Stomach (tissue), 9 donors: Measurements from ENCODE around the gene TJP1. TPM values are rescaled to one million over a fixed set of nuclear protein-coding genes. Genes with fewer than 3 reads are reported as not detected.

Source experiments
- DNase-seq, 2 donors: peaks; one replicate each; pipeline versions ENCODE4 v3.0.0 to v3.0.0-alpha.2; 2013 to 2019
- H3K27ac ChIP-seq, 5 donors: fragments of 200-600 bp in 4 of 5; sonication (generic) in 4 of 5; one replicate each; pipeline ENCODE4 v1.5.1; 2013 to 2019; ENCODE audit warnings: mild to moderate bottlenecking in 1 of 5, moderate library complexity in 1 of 5
- H3K27me3 ChIP-seq, 3 donors: fragments of 200-600 bp; sonication (generic); one replicate each; pipeline ENCODE4 v1.5.1; 2017 to 2019; ENCODE audit warnings: mixed run types in 1 of 3
- H3K36me3 ChIP-seq, 4 donors: fragments of 200-600 bp; sonication (generic); 1 replicate in 3 of 4; 2 replicates in 1 of 4; pipeline ENCODE4 v1.5.1; 2016 to 2019
- H3K4me1 ChIP-seq, 4 donors: fragments of 200-600 bp; sonication (generic); one replicate each; pipeline ENCODE4 v1.5.1; 2016 to 2019
- H3K4me3 ChIP-seq, 4 donors: fragments of 200-600 bp; sonication (generic) in 3 of 4; one replicate each; pipeline ENCODE4 v1.5.1; 2016 to 2019; ENCODE audit warnings: mild to moderate bottlenecking in 1 of 4
- H3K9me3 ChIP-seq, 4 donors: fragments of 200-600 bp; sonication (generic); one replicate each; pipeline ENCODE4 v1.5.1; 2016 to 2019
- CTCF ChIP-seq, 7 experiments: fragments of 450-650 bp in 4 of 7; fragments of 200-600 bp in 3 of 7; sonication (generic) in 3 of 7; IDR thresholded peaks; one replicate each; pipeline ENCODE4 v1.5.1; 2016 to 2019; ENCODE audit warnings: antibody characterized with exemption in 7 of 7, control low read depth in 2 of 7, mild to moderate bottlenecking in 1 of 7
- EP300 ChIP-seq: sonication (generic); formaldehyde crosslinking; IDR thresholded peaks from one replicate; pipeline ENCODE4 v1.6.1; 2017; ENCODE audit warnings: antibody characterized with exemption
- POLR2A ChIP-seq, 4 donors: fragments of 450-650 bp; IDR thresholded peaks; one replicate each; pipeline ENCODE4 v1.6.1; 2016; ENCODE audit warnings: antibody characterized with exemption in 4 of 4, control low read depth in 2 of 4, mild to moderate bottlenecking in 1 of 4, moderate library complexity in 1 of 4
- POLR2AphosphoS5 ChIP-seq, 3 donors: sonication (generic); formaldehyde crosslinking; IDR thresholded peaks; one replicate each; pipeline ENCODE4 v1.6.1; 2016; ENCODE audit warnings: antibody characterized with exemption in 3 of 3
- WGBS, 5 donors: extraction: QIAGEN DNeasy Blood & Tissue Kit in 3 of 5; methylation state at CpG; one replicate each; pipeline versions ENCODE4 v1.1.5 to v1.1.7; 2013 to 2018; 5-methylcytosine and 5-hydroxymethylcytosine counted together
- intact Hi-C: fragments of 100-400 bp; cut with DNase I; formaldehyde crosslinking; loops from one replicate; pipeline ENCODE4 v1.15.1; 2023; ENCODE audit warnings: low total_unique reads
- polyA plus RNA-seq, 3 donors: library from polyadenylated mRNA; stranded (reverse); fragments of 200-250 nt; gene quantifications; one replicate each; pipeline ENCODE4 v1.2.3, GENCODE V29; 2013
- total RNA-seq, 5 donors: library from RNA; depleted of rRNA; stranded (reverse); fragments of >200 nt; gene quantifications; one replicate each; pipeline versions ENCODE4 v1.1.0 to v1.2.3, GENCODE V29; 2014 to 2016
- donor health status: healthy with polysubstance abuse.
- donor health status: Bipolar disorder and iron deficiency.
- donor health status: healthy.

Gene TJP1
- total and polyA plus RNA-seq, 8 donors: 12.3 to 167 (median 70.7) TPM

- no peak overlapping the region for H3K27ac ChIP-seq
- 92 to 95% (median 94%) methylated on average over 7 of the region's 7 CpGs for WGBS, 5 donors
- intact Hi-C loops: no loop called here
- H3K4me1 ChIP-seq: peaks cover 0 to 10% (median 7%) of the 10 kb centered on the region in 4 donors
- DNase-seq: no peak
- H3K27me3 ChIP-seq: no peaks in the 10 kb centered on the region
- no peak overlapping the region for H3K4me3 ChIP-seq
- peaks cover 0 to 6% (median 0%) of the 10 kb centered on the region in 4 donors for H3K36me3 ChIP-seq
- no peak for TF ChIP-seq EP300
- TF ChIP-seq CTCF (IDR thresholded peaks at IDR 0.05): no peak
- TF ChIP-seq POLR2AphosphoS5 (IDR thresholded peaks at IDR 0.05): no peak
- no peak for TF ChIP-seq POLR2A (IDR thresholded peaks at IDR 0.05)
- no peaks in the 10 kb centered on the region for H3K9me3 ChIP-seq
These were observed 129.0 kb downstream of the TJP1 start for GRCh38 chr15:29693225-29693624.

DNA sequence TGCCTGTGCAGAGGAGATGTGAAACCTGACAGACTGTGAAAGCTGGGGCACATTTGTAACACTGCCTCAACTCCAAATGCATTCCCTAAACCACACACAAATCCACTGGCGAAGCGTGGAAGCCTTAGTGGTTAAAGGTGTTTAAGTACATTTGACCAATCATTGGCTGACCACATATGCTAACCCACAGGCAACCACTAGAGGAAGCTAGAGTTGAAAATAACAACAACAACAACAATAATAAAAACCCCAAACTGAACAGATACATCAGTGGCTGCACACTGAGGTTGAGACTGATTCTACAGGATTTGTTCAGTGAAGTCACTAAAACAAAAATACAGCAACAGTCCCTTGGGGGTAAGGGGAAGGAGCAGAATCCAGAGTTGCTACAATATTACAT, 129.7 kb downstream of the TJP1 start:
- WGBS, 5 donors: 34 to 65% (median 43%) methylated on average over 2 of the region's 2 CpGs
- peaks cover 5 to 16% (median 12%) of the 10 kb centered on the region in 4 donors for H3K4me1 ChIP-seq
- H3K36me3 ChIP-seq: no peaks in the 10 kb centered on the region
- intact Hi-C loops: no loop called here
- no peak overlapping the region for H3K27ac ChIP-seq
- TF ChIP-seq POLR2A (IDR thresholded peaks at IDR 0.05) (no peak), CTCF (IDR thresholded peaks at IDR 0.05) (no peak), POLR2AphosphoS5 (IDR thresholded peaks at IDR 0.05) (no peak), EP300 (no peak)
- no peak for DNase-seq
- no peaks in the 10 kb centered on the region for H3K27me3 ChIP-seq
- no peak overlapping the region for H3K4me3 ChIP-seq
- no peaks in the 10 kb centered on the region for H3K9me3 ChIP-seq

- Histone ChIP-seq H3K9me3 (no peaks in the 10 kb centered on the region), H3K4me1 (peaks cover 14 to 24% (median 18%) of the 10 kb centered on the region in 4 donors), H3K27ac (no peak overlapping the region), H3K4me3 (no peak overlapping the region), H3K36me3 (no peaks in the 10 kb centered on the region), H3K27me3 (no peaks in the 10 kb centered on the region)
- TF ChIP-seq POLR2A (IDR thresholded peaks at IDR 0.05) (no peak), CTCF (IDR thresholded peaks at IDR 0.05) (no peak), POLR2AphosphoS5 (IDR thresholded peaks at IDR 0.05) (no peak)
- DNase-seq: no peak
- intact Hi-C loops: no loop called here
- WGBS, 5 donors: 61 to 77% (median 66%) methylated on average over 7 of the region's 7 CpGs
These were observed 131.3 kb downstream of the TJP1 start for GRCh38 chr15:29690765-29691475.

GRCh38 chr15:29689287-29689986, 132.8 kb downstream of the TJP1 start:
- intact Hi-C loops: no loop called here
- TF ChIP-seq EP300 (no peak), POLR2A (IDR thresholded peaks at IDR 0.05) (no peak), CTCF (IDR thresholded peaks at IDR 0.05) (no peak), POLR2AphosphoS5 (IDR thresholded peaks at IDR 0.05) (no peak)
- Histone ChIP-seq H3K9me3 (no peaks in the 10 kb centered on the region), H3K27ac (no peak overlapping the region), H3K36me3 (no peaks in the 10 kb centered on the region), H3K4me1 (peaks cover 14 to 24% (median 18%) of the 10 kb centered on the region in 4 donors), H3K27me3 (no peaks in the 10 kb centered on the region), H3K4me3 (no peak overlapping the region)
- 86 to 98% (median 92%) methylated on average over 4 to 6 of the region's 6 CpGs for WGBS, 5 donors
- DNase-seq: no peak
